ENCODE measurements around the gene TOX4.
A peak's percentile ranks its signal among the peaks of the same experiment; 100 is the strongest.

TOX4 gene

GRCh38 chr14:21535545-21536417, 58.8 kb downstream of the TOX4 start:
- no peak overlapping the region for H2AK5ac ChIP-seq (ENCODE audit: low read length, severe bottlenecking)
- H3K9me3 ChIP-seq (ENCODE audit: control insufficient read depth, low read length): no peaks in the 10 kb centered on the region
- H3K9ac ChIP-seq (ENCODE audit: low read length): no peak overlapping the region
- no peak overlapping the region for H3K23ac ChIP-seq (ENCODE audit: low read length in 2 of 2)
- peak overlapping the region in 1 of 2 experiments; percentile 74 for H3K4me3 ChIP-seq (ENCODE audit: insufficient read depth in 1 of 2, low read depth in 1 of 2, low read length in 2 of 2)
- peaks cover 64 to 71% of the 10 kb centered on the region in 2 experiments for H3K27me3 ChIP-seq (ENCODE audit: control insufficient read depth in 1 of 2, insufficient read depth in 1 of 2, low read length in 2 of 2)
- no peaks in the 10 kb centered on the region for H3K79me1 ChIP-seq (replicated peaks; ENCODE audit: low read length, poor library complexity, severe bottlenecking)
- H2BK12ac ChIP-seq (ENCODE audit: low read length in 2 of 2): no peak overlapping the region
- H4K91ac ChIP-seq (ENCODE audit: low read length): no peak overlapping the region
- H2AFZ ChIP-seq (ENCODE audit: low read depth, low read length): no peak overlapping the region
- H2BK120ac ChIP-seq (ENCODE audit: low read depth, low read length): no peak overlapping the region
- H4K8ac ChIP-seq (ENCODE audit: low read length): no peak overlapping the region
- H2BK15ac ChIP-seq (ENCODE audit: low read depth, poor library complexity, severe bottlenecking): no peak overlapping the region
- 22% methylated on average over 4 of the region's 6 CpGs for WGBS
- no peak overlapping the region for H3K4ac ChIP-seq (ENCODE audit: low read depth in 1 of 2, low read length in 2 of 2)
- H3K36me3 ChIP-seq (ENCODE audit: control insufficient read depth in 1 of 2, insufficient read depth in 2 of 2, low read depth in 1 of 2, low read length in 2 of 2): no peaks in the 10 kb centered on the region
- no peak overlapping the region for H2BK5ac ChIP-seq (ENCODE audit: low read depth, low read length, poor library complexity, severe bottlenecking)
- no peak overlapping the region for H3K14ac ChIP-seq (ENCODE audit: low read length in 2 of 2)
- peak overlapping the region; percentile 74 for H3K4me2 ChIP-seq (ENCODE audit: low read length, poor library complexity, severe bottlenecking)
- H3K27ac ChIP-seq (ENCODE audit: low read length, poor library complexity, severe bottlenecking): no peak overlapping the region
- H3K4me1 ChIP-seq (ENCODE audit: control insufficient read depth, insufficient read depth, low read depth, low read length): peaks cover 6% of the 10 kb centered on the region
- no peak overlapping the region for H3K18ac ChIP-seq (ENCODE audit: low read depth in 1 of 2, low read length in 2 of 2)
- DNase-seq: no peak

GRCh38 chr14:21536418-21537089, 59.6 kb downstream of the TOX4 start:
- Histone ChIP-seq H3K4me2 (ENCODE audit: low read length, poor library complexity, severe bottlenecking) (peak overlapping the region; percentile 74), H3K27ac (ENCODE audit: low read length, poor library complexity, severe bottlenecking) (no peak overlapping the region), H3K4me1 (ENCODE audit: control insufficient read depth, insufficient read depth, low read depth, low read length) (peaks cover 6% of the 10 kb centered on the region), H3K4ac (ENCODE audit: low read depth in 1 of 2, low read length in 2 of 2) (no peak overlapping the region), H2BK12ac (ENCODE audit: low read length in 2 of 2) (no peak overlapping the region), H2BK120ac (ENCODE audit: low read depth, low read length) (no peak overlapping the region), H3K9ac (ENCODE audit: low read length) (peak overlapping the region; percentile 24), H3K4me3 (ENCODE audit: insufficient read depth in 1 of 2, low read depth in 1 of 2, low read length in 2 of 2) (peak overlapping the region; percentile 26 to 74), H3K9me3 (ENCODE audit: control insufficient read depth, low read length) (no peaks in the 10 kb centered on the region), H3K18ac (ENCODE audit: low read depth in 1 of 2, low read length in 2 of 2) (no peak overlapping the region), H3K27me3 (ENCODE audit: control insufficient read depth in 1 of 2, insufficient read depth in 1 of 2, low read length in 2 of 2) (peaks cover 64 to 69% of the 10 kb centered on the region in 2 experiments), H3K23ac (ENCODE audit: low read length in 2 of 2) (no peak overlapping the region), H3K36me3 (ENCODE audit: control insufficient read depth in 1 of 2, insufficient read depth in 2 of 2, low read depth in 1 of 2, low read length in 2 of 2) (no peaks in the 10 kb centered on the region), H3K79me1 (replicated peaks; ENCODE audit: low read length, poor library complexity, severe bottlenecking) (no peaks in the 10 kb centered on the region), H2AK5ac (ENCODE audit: low read length, severe bottlenecking) (no peak overlapping the region), H4K91ac (ENCODE audit: low read length) (no peak overlapping the region), H4K8ac (ENCODE audit: low read length) (no peak overlapping the region), H2AFZ (ENCODE audit: low read depth, low read length) (peak overlapping the region; percentile 2), H2BK15ac (ENCODE audit: low read depth, poor library complexity, severe bottlenecking) (no peak overlapping the region), H3K14ac (ENCODE audit: low read length in 2 of 2) (no peak overlapping the region), H2BK5ac (ENCODE audit: low read depth, low read length, poor library complexity, severe bottlenecking) (no peak overlapping the region)
- 5% methylated on average over 23 of the region's 25 CpGs for WGBS
- DNase-seq: no peak

GRCh38 chr14:21537090-21537424, 60.1 kb downstream of the TOX4 start:
- Histone ChIP-seq H3K23ac (ENCODE audit: low read length in 2 of 2) (no peak overlapping the region), H3K27me3 (ENCODE audit: control insufficient read depth in 1 of 2, insufficient read depth in 1 of 2, low read length in 2 of 2) (peaks cover 64 to 69% of the 10 kb centered on the region in 2 experiments), H2AFZ (ENCODE audit: low read depth, low read length) (no peak overlapping the region), H2BK12ac (ENCODE audit: low read length in 2 of 2) (no peak overlapping the region), H4K91ac (ENCODE audit: low read length) (no peak overlapping the region), H3K27ac (ENCODE audit: low read length, poor library complexity, severe bottlenecking) (no peak overlapping the region), H3K4me2 (ENCODE audit: low read length, poor library complexity, severe bottlenecking) (peak overlapping the region; percentile 74), H3K9ac (ENCODE audit: low read length) (peak overlapping the region; percentile 24), H3K18ac (ENCODE audit: low read depth in 1 of 2, low read length in 2 of 2) (no peak overlapping the region), H2AK5ac (ENCODE audit: low read length, severe bottlenecking) (no peak overlapping the region), H3K4me3 (ENCODE audit: insufficient read depth in 1 of 2, low read depth in 1 of 2, low read length in 2 of 2) (peak overlapping the region in 1 of 2 experiments; percentile 74), H2BK120ac (ENCODE audit: low read depth, low read length) (no peak overlapping the region), H3K14ac (ENCODE audit: low read length in 2 of 2) (no peak overlapping the region), H3K9me3 (ENCODE audit: control insufficient read depth, low read length) (no peaks in the 10 kb centered on the region), H3K4ac (ENCODE audit: low read depth in 1 of 2, low read length in 2 of 2) (no peak overlapping the region), H2BK15ac (ENCODE audit: low read depth, poor library complexity, severe bottlenecking) (no peak overlapping the region), H3K4me1 (ENCODE audit: control insufficient read depth, insufficient read depth, low read depth, low read length) (peaks cover 6% of the 10 kb centered on the region), H2BK5ac (ENCODE audit: low read depth, low read length, poor library complexity, severe bottlenecking) (no peak overlapping the region), H3K36me3 (ENCODE audit: control insufficient read depth in 1 of 2, insufficient read depth in 2 of 2, low read depth in 1 of 2, low read length in 2 of 2) (no peaks in the 10 kb centered on the region), H4K8ac (ENCODE audit: low read length) (no peak overlapping the region), H3K79me1 (replicated peaks; ENCODE audit: low read length, poor library complexity, severe bottlenecking) (no peaks in the 10 kb centered on the region)
- WGBS: 4% methylated on average over 3 of the region's 3 CpGs
- no peak for DNase-seq

- Histone ChIP-seq H2AK5ac (ENCODE audit: low read length, severe bottlenecking) (no peak overlapping the region), H3K4me3 (ENCODE audit: insufficient read depth in 1 of 2, low read depth in 1 of 2, low read length in 2 of 2) (no peak overlapping the region), H3K27ac (ENCODE audit: low read length, poor library complexity, severe bottlenecking) (no peak overlapping the region), H3K4ac (ENCODE audit: low read depth in 1 of 2, low read length in 2 of 2) (no peak overlapping the region), H3K4me1 (ENCODE audit: control insufficient read depth, insufficient read depth, low read depth, low read length) (peaks cover 6% of the 10 kb centered on the region), H3K36me3 (ENCODE audit: control insufficient read depth in 1 of 2, insufficient read depth in 2 of 2, low read depth in 1 of 2, low read length in 2 of 2) (no peaks in the 10 kb centered on the region), H3K14ac (ENCODE audit: low read length in 2 of 2) (no peak overlapping the region), H3K9ac (ENCODE audit: low read length) (no peak overlapping the region), H4K91ac (ENCODE audit: low read length) (no peak overlapping the region), H2AFZ (ENCODE audit: low read depth, low read length) (no peak overlapping the region), H2BK120ac (ENCODE audit: low read depth, low read length) (no peak overlapping the region), H3K79me1 (replicated peaks; ENCODE audit: low read length, poor library complexity, severe bottlenecking) (no peaks in the 10 kb centered on the region), H3K18ac (ENCODE audit: low read depth in 1 of 2, low read length in 2 of 2) (no peak overlapping the region), H2BK12ac (ENCODE audit: low read length in 2 of 2) (no peak overlapping the region), H3K27me3 (ENCODE audit: control insufficient read depth in 1 of 2, insufficient read depth in 1 of 2, low read length in 2 of 2) (peaks cover 56 to 59% of the 10 kb centered on the region in 2 experiments), H4K8ac (ENCODE audit: low read length) (no peak overlapping the region), H3K23ac (ENCODE audit: low read length in 2 of 2) (no peak overlapping the region), H3K4me2 (ENCODE audit: low read length, poor library complexity, severe bottlenecking) (no peak overlapping the region), H2BK5ac (ENCODE audit: low read depth, low read length, poor library complexity, severe bottlenecking) (no peak overlapping the region), H2BK15ac (ENCODE audit: low read depth, poor library complexity, severe bottlenecking) (no peak overlapping the region), H3K9me3 (ENCODE audit: control insufficient read depth, low read length) (no peaks in the 10 kb centered on the region)
- WGBS: 0% methylated on average over 1 of the region's 3 CpGs
- DNase-seq: no peak
Observed at GRCh38 chr14:21539189-21539940, 62.4 kb downstream of the TOX4 start.

Measured in mesenchymal stem cell (in vitro differentiated cells and primary cell).